CD4-positive, alpha-beta T cell treated with Interleukin-6 at 100 ng/mL for 8 hours (primary cell): ENCODE measurements around the gene C11orf86.
"Not testable (repeated sequence)": the region's sequence is repeated elsewhere in the genome, so short reads cannot be mapped to it uniquely, and the experiment has no call there.

Experiments
- DNase-seq: peaks from one replicate; pipeline ENCODE4 v3.0.0-alpha.2; 2020; ENCODE audit warnings: mixed read lengths, low spot score

Gene C11orf86

DNA sequence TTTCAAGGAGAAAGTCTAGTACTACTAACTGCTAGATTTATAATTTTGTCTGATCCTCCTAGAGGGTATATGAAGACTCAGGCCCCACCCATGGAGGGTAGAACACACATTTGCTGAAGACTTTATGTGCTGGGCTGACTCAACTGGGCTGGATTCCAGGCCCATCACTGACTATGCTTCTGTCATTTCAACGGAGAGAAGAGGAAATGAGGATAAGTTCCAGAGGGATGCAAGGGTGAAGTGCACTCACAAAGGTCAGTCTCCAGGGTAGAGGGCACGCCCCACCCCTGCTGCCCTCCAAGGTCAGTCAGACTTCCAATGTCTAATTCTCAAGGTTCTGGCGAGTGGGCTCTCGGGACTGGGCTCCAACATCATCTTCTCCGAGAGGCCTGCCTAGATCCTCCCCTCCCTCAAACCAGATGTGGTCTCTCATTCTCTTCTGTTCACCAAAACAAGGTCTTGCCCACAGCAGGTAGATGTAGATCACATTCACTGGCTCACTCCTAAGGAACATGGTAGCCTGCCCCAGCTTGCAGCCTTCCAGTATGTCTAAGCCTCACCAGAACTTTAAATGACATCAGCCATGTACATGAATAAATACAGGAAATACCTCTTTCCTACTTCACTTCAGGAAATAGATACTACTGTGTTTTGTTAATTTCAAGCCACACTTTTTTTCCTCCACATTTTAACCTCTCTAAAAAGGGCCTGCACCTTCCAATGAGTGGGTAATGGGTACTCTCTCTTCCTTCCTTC lies 7.3 kb upstream of the C11orf86 start:
- DNase-seq, result no peak

DNA sequence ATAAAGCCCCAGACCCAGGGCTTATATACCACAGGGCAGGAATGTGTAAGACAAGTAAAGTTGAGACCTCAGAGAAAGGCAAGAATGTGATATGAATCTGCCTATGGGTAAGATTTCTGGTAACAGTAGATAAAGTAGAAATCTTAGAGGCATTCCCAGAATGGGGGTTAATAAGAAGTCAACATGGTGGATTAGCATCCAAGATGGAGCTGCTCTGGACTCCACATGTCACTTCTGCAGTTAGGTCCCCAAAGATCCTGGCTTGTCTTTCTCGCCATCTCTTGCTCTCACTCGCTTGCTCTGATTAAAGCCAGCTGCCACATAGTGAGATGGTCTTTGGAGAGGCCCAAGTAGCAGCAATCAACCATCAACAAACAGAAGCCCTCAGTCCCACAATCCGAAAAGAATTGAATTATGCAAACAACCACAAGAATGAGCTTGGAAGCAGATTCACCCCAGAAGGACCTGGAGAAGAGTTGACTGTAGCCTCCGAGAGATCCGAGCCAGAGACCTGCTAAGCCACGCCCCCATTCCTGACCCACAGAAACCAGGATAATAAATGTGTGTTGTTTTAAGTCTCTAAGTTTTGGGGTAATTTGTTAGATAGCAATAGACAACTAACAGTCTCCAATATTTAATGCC lies 5.4 kb upstream of the C11orf86 start:
- DNase-seq, result no peak

DNA sequence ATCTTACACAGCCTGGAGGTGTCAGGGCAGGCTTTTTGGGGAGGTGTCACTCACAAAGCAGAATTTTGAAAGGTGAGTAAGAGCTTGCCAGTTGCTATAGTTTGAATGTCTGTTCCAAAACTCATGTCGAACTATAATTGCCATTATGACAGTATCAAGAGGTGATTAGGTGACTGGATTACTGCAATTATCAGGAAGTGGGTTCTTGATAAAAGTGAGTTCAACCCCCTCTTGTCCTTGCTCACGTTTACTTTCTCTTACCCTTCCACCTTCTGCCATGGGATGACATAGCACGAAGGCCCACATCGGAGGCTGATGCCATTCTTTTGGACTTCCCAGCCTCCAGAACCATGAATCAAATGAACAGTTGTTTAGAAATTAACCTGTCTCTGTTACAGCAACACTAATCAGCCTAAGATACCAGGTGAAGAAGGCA lies 4.7 kb upstream of the C11orf86 start:
- no peak for DNase-seq

DNA sequence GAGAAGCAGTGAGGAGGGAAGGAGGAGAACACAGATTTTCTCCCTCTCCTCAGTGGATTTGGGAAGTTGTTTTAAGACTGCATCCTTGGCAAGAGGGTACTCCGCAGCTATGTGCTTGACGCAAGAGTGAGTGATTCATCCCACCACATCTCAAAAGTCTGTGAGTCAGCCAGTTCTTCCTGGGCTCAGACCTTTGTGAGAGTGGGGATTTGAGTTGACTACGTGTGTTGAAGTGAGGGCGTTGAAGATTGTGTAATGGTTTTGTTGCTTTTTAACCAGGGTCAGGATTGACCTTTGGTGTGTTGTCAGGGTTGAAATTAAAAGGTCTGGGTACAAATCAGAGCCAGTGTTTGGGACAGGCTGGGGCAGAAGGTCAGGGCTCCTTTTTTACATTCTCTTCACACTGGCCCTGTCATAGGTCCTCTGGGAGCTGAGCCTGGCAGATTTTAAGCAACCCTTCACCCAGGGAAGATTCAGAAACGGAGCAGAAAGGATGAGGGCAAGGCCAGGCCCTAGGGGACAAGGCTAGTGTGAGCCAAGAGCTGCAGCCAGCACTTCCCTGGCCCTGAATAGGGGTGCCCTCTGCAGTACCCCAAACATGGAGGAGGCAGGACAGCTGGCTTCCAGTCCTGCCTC lies 4.2 kb upstream of the C11orf86 start:
- no peak for DNase-seq

DNA sequence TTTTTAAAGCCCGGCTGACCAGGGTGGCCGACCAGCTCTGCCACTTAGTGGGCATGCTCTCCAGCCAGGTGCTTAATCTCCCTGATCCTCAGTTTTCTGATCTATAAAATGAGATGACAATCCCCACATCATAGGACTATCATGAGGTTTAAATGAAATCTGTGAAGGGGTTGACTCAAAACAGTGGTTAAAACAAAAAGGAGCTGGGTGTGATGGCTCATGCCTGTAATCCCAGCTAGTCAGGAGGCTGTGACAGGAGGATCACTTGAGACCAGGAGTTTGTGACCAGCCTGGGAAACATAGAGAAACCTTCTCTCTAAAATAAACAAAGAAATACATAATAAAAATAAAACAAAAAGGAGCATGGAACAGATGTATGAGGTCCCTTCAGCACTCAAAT lies 3.6 kb upstream of the C11orf86 start:
- no peak for DNase-seq

DNA sequence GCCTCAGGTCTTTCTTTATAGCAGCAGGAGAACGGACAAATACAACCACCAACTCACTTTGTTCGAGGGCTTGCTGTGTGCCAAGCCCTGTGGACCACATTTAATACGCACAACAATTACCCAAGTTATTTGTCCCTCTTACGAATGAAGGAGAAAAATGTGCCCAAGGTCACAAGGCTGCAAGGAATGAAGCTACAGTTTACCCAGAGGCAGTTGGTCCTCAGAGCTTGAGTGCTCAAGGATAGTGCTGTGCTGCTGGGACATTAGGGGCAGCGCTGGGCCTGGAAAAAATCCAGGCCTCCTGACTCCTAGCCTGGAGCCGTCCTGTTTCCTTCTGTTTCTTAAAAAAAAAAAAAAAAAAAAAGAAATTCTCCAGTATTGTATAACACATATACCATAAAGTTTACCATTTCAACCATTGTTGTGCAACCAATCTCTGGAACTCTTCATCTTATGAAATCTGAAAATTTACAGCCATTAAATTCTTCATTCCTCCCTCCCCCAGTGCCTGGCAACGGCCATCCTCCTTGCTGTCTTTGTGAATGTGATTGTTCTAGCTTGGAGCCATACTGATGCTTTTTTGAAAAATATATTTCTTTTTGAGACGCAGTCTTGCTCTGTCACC lies 1.0 kb upstream of the C11orf86 start:
- no peak for DNase-seq

DNA sequence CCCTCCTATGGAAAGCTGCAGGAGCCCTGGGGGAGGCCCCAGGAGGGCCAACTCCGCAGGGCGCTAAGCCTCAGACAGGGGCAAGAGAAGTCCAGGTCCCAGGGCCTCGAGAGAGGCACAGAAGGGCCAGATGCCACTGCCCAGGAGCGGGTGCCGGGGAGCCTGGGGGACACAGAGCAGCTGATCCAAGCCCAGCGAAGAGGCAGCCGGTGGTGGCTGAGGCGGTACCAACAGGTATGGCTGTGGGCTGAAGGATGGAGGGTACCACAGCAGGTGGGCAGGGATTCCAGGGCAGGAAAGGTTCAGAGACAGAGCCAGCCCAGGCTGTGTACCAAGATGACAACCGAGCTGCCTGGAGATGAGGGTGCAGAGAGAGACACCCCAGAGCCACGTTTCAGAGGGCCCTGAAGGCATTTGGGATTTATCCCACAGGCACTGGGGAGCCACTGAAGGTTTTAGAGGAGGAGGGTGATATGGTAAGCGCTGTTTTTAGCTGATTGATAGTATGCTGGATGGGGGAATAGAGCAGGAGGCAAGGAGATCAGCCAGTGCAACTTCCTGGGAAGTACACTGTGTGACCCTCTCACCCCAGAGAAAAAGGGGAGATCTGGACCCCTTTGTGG lies 412 bp downstream of the C11orf86 start:
- no peak for DNase-seq

DNA sequence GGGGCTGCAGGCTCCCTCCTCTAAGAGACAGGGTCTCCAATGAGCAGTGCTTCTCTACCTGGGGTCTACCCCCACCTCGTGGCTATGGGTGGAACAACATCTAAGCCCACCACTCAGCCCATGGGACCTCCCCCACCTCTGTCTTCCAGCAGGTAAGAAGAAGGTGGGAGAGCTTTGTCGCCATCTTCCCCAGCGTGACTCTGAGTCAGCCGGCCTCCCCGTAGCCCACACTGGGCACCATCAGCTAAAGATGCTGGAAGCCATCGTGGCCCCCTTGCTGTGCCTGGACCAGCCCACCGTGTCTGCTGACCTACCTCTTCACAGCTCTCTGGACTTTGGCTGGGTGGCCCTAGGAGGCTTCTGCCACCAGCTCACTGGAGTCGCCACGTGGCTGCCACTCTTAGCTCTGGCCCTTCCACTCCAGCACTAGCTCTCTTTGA lies 944 bp downstream of the C11orf86 start:
- DNase-seq, result no peak

DNA sequence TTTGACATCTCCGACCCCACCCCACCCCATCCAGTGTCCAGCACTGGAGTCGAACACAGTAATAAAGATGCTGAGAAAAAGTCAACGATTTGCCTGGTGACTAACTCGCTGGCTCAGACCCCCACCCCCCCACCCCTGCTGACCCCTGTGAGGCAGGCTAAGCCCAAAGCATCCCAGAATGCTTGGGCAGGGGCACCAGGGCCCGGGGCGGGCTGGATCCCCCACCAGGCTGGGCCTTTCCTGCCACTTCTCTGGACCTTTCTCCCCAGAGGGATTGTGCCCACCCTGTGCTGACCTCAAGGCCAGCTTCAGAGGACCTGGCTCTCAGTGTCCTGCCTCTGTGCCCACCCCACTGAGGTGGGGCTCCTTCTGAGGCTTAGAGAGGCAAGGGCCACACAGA lies 1.8 kb downstream of the C11orf86 start:
- no peak for DNase-seq

DNA sequence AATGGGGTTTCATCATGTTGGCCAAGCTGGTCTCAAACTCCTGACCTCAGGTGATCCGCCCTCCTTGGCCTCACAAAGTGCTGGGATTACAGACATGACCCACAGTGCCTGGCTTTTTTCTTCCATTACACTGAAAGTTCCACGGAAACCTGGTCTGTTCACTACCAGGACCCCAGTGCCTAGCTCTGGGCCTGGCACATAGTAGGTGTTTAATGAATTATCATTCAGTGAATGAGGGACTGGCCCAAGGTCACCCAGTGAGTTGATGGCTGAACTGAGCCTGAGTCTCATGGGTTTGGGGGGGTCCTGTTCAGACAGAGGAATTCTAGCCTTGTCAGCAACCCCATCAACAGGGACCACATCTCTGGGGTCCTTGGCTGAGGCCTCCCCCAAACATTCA lies 3.1 kb downstream of the C11orf86 start:
- no peak for DNase-seq

DNA sequence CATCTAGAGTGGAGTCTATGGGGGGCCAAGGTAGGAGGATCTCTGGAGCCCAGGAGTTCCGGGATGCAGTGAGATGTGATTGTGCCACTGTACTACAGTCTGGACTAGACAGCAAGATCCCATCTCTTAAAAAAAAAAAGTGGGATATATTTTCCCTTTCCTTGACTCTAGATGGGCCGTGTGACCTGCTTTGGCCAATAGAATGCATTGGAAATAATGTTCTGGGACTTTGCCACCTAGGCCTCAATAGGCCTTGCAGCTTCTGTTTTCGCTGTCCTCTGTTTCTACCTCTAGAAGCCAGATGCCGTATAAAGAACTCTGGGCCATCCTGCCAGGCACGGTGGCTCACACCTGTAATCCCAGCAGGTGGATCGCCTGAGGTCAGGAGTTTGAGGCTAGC lies 3.6 kb downstream of the C11orf86 start:
- no peak for DNase-seq

DNA sequence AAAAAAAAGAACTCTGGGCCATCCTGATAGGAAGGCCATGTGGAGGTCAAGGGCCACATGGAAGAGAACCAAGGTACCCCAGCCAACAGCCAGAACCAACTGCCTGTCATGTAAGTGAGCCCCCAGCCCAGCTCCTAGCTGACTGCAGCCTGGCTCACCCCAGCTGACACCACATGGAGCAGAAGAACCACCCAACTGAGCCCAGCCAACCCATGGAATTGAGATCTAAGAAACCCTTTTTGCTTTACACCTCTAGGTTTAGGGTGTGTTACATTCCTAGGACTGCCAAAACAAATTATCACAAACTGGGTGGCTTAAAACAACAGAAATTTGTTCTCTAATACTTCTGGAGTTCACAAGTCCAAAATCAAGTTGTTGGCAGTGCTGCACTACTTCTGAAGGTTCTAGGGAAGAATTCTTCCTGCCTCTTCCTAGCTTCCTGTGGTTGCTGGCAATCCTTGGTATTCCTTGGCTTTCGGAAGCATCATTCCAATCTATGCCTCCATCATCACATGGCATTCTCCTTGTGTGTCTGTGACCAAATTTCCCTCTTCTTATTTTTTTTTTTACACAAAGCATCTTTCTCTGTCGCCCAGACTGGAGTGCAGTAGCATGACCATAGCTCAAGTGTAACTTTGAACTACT lies 4.4 kb downstream of the C11orf86 start:
- DNase-seq, result no peak

DNA sequence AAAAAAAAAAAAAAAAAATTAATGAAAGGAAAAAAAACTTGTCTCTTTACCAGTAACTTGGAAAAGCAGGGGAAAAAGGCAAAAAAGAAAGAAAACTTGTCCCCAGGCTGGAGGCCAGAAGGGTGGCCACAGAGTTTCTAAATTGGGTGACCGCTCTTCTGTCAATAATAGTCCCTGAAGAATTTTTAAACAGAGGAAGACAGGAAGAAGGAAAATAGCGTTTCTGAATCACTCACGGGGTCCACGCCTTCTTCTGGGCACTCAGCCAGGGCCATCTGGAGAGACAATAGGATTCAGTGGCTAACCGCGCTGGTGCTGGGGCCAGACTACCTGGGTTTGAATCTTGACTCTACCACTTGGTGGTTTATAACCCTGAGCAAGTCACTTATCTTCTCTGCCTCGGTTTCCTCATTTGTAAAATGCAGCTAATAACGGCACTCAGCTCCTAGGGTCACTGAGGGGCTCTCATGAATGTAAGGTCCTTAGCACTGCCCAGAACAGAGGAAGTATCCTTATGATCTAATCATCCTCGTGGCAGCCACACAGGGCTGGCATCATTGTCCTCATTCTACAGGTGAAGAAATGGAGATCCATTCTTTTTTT lies 7.0 kb downstream of the C11orf86 start:
- no peak for DNase-seq

DNA sequence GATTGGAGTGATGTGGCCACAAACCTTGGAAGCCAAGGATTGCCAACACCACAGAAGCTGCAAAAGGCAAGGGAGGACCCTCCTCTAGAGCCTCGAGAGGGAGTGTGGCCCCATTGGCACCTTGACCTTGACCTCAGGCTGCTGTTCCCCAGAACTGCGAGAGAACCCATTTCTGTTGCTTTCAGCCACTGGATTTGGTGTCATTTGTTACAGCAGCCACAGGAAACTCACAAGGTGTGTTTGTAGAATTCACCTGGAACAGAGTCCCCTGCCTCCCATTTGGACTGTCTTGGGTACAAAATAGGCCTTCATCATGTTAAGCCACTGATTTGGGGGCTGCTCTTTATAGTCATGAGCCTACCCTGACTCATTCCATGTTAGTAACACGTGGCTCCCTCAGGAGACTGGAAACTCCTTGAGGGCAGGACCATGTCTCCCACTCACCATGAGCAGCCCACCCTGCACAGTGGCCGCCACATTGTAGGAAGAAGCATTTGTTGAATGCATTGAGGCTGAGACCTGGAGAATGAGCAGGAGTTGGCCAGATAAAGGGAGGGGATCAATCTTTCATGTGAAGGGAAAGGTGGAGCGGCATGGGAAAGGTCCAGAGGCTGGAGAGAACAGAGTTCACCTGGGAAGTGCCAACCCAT lies 8.3 kb downstream of the C11orf86 start:
- DNase-seq, result no peak

DNA sequence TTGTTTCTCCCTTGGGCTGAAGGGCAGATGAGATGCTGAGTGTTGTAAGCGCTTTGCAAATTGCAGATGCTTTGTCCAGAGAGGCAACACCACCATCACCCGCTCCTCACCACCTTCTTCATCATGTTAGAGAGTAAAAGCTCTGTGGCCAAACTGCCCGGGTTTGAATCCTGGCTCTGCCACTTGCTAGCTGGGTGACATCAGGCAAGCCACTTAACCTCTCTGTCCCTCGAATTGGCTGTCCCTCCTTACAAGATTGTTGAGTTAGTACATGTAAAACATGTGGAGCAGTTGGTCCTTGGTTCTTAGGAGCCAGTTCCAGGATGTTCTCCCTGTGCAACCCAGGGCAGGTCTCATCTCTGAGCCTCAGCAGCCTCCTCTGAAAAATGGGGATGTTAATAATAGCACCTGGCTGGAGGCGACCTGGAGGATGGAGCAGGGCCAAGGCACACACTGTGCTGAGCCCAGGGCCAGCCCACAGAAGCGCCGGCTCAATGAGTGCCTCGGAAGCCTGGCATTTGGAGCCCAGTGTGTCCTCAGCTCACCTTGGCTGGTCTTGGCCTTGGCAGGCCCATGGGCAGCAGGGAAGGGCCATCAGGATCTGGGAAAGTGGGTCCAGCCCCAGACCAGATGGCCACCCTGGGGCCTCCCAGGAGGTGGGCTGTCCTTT lies 10.5 kb downstream of the C11orf86 start:
- no peak for DNase-seq

DNA sequence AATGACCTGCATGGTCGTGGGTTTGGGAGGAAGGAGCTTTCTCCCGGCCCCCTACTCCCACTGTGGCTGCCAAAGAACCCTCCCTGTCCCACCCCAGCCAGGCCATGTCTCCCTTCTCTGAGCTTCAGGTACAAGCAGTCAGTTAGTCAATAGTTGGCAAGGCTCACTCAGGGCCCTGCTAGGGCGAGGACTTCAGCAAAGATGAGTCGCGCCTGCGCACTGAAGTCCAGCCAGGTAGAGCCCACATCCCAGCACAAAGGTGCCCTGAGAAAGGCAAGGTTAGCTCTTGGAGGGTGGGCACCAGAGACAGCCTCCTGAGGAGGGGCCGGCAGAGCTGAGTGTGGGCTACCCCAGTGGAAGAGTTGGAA lies 11.1 kb downstream of the C11orf86 start:
- DNase-seq, result no peak

DNA sequence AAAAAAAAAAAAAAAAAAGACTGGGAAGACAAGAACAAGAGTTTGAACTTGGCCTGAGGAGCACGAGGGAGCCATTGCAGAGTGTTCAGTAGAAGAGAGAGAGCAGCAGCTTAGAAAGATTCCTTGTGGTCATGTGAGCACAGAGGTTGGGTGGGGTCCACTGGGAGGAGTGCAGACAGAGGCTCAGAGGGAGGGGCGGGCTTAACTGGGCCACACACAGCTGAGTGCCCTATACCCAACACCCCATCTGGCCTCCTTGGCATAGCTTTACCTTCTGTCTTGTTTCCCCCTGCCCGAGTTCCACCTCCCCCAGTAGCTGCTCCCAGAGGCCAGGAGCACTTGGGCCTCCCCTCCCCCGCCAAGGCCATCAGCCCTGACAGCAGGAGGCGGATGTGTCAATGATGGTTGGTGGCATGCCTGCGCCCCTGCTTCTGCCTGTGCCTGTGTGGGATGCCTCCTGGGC lies 12.1 kb downstream of the C11orf86 start:
- DNase-seq, result no peak

DNA sequence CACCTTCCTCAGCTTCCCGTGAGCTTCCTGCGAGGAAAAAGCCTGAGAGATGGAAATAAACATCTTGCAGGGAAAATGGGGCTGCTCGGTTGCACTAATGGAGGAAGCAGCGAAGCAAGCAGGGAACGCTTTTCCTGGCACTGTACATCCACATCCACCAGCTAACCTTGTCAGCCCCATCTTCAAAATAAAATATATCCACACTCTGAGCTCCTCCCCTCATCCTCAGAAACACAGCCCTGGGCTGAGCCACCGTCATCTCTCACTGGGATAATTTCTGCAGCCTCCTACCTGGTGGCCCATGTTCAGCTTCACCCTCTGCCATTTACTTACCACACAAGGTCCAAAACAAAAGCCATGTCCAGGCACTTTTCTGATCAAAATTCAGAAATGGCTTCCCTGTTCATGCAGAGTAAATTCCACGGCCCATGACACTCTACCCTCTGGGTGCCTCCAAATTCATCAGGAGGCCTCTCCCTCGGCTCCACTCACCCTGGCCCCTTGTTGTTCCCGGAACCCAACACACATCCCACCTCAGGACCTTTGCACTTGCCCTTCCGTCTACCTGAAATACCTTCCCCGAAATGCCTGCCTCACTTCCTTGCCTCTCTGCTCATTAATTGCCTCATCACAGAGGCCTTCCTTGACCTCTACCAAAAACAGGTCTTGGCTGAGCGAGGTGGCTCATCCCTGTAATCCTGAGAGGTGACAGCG lies 13.0 kb downstream of the C11orf86 start:
- no peak for DNase-seq

DNA sequence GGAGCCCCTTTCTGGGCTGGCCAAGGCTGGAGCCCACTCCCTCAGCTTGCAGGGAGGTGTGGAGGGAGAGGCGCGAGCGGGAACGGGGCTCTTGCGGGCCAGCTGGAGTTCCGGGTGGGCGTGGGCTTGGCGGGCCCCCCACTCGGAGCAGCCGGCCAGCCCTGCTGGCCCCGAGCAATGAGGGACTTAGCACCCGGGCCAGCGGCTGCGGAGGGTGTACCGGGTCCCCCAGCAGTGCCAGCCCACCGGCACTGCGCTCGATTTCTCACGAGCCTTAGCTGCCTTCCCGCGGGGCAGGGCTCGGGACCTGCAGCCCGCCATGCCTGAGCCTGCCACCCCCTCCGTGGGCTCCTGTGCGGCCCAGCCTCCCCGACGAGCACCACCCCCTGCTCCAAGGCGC lies 13.6 kb downstream of the C11orf86 start:
- not testable (repeated sequence) for DNase-seq

DNA sequence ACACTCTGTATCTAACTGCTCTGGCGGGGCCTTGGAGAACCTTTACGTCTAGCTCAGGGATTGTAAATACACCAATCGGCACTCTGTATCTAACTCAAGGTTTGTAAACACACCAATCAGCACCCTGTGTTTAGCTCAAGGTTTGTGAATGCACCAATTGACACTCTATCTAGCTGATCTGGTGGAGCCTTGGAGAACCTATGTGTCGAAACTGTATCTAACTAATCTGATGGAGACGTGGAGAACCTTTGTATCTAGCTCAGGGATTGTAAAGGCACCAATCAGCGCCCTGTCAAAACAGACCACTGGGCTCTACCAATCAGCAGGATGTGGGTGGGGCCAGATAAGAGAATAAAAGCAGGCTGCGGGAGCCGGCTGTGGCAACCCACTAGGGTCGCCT lies 14.3 kb downstream of the C11orf86 start:
- DNase-seq, result not testable (repeated sequence)
